GM13976 (cell line): ENCODE data around the gene KLHL3.

Source experiments
- DNase-seq: peaks from one replicate; pipeline ENCODE4 v3.0.0; 2012; ENCODE audit warnings: low spot score
- CTCF ChIP-seq: IDR thresholded peaks from 2 replicates; pipeline ENCODE4 v1.5.1; 2012; ENCODE audit warnings: borderline replicate concordance, mild to moderate bottlenecking; ENCODE audit not compliant: insufficient read depth; ENCODE audit errors: extremely low read depth, missing control alignments, control extremely low read depth
- in situ Hi-C: fragments of 300-500 bp; cut with MboI; formaldehyde crosslinking; loops from one replicate; pipeline ENCODE4 v1.12.0; 2022; ENCODE audit warnings: low sequenced_read_pairs, mixed read lengths, inconsistent platforms; ENCODE audit not compliant: unreplicated experiment

The KLHL3 gene

GRCh38 chr5:137584262-137584661 is 151.6 kb downstream of the KLHL3 start:
- TF ChIP-seq CTCF = no peak
- in situ Hi-C loops = no loop called here
- no peak for DNase-seq

GRCh38 chr5:137583129-137583528 is 152.8 kb downstream of the KLHL3 start:
- no peak for DNase-seq
- no peak for TF ChIP-seq CTCF
- in situ Hi-C loops = no loop called here

GRCh38 chr5:137582218-137582617 is 153.7 kb downstream of the KLHL3 start:
- in situ Hi-C loops = no loop called here
- TF ChIP-seq CTCF = no peak
- DNase-seq = no peak

GRCh38 chr5:137581776-137582175 is 154.1 kb downstream of the KLHL3 start:
- in situ Hi-C loops = no loop called here
- TF ChIP-seq CTCF = no peak
- no peak for DNase-seq

- TF ChIP-seq CTCF = no peak
- in situ Hi-C loops = no loop called here
- no peak for DNase-seq
Observed at GRCh38 chr5:137580030-137580429, 155.9 kb downstream of the KLHL3 start.

GRCh38 chr5:137575847-137576246 is 160.0 kb downstream of the KLHL3 start:
- DNase-seq = no peak
- no peak for TF ChIP-seq CTCF
- in situ Hi-C loops = no loop called here

- no peak for DNase-seq
- in situ Hi-C loops = no loop called here
- TF ChIP-seq CTCF = no peak
Observed at GRCh38 chr5:137575211-137575610, 160.7 kb downstream of the KLHL3 start.
